Measurements from ENCODE around the gene OSCP1. TPM values are rescaled to one million over a fixed set of nuclear protein-coding genes. Genes with fewer than 3 reads are reported as not detected.
A peak's percentile ranks its signal among the peaks of the same experiment; 100 is the strongest.

The OSCP1 gene
- total RNA-seq, 2 experiments from 2014 or later: 0.66 to 1.9 TPM

DNA sequence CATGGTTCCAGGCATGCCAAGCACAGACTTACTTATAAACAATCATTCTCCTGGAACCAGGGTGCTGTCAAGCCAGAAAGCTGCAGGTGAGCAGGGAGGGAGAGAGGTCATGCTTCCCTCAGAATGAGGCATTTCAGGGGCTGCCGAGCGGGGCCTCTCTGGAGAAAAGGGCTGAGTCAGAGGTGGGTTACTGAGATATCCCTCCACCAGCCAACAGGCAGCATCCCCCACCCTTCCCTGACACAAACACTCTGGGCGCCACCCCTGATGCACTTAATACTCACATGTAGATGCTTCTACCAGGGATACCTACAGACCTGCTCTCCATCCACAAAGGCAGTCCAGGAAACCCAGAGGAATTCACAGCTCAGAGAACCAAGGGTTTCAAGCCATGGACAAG is 77.6 kb downstream of the OSCP1 start:
- Mint-ChIP-seq H3K36me3 (ENCODE audit: low read depth) (peaks cover 24% of the 10 kb centered on the region), H3K27me3 (ENCODE audit: low read depth) (no peaks in the 10 kb centered on the region), H3K4me1 (ENCODE audit: low read depth) (peaks cover 66% of the 10 kb centered on the region), H3K9me3 (ENCODE audit: insufficient read depth) (no peaks in the 10 kb centered on the region), H3K27ac (peak overlapping the region; percentile 96), H3K4me3 (no peak overlapping the region)
- ChIA-PET POLR2A (no interaction called here), CTCF (interaction anchor here (0.7 to 1.4 kb wide), 2 partner anchors 40 to 114 kb away, joined by 3 to 4 read pairs; no protein-coding TSS in a partner anchor)
- ATAC-seq: no peak
- DNase-seq: no peak

DNA sequence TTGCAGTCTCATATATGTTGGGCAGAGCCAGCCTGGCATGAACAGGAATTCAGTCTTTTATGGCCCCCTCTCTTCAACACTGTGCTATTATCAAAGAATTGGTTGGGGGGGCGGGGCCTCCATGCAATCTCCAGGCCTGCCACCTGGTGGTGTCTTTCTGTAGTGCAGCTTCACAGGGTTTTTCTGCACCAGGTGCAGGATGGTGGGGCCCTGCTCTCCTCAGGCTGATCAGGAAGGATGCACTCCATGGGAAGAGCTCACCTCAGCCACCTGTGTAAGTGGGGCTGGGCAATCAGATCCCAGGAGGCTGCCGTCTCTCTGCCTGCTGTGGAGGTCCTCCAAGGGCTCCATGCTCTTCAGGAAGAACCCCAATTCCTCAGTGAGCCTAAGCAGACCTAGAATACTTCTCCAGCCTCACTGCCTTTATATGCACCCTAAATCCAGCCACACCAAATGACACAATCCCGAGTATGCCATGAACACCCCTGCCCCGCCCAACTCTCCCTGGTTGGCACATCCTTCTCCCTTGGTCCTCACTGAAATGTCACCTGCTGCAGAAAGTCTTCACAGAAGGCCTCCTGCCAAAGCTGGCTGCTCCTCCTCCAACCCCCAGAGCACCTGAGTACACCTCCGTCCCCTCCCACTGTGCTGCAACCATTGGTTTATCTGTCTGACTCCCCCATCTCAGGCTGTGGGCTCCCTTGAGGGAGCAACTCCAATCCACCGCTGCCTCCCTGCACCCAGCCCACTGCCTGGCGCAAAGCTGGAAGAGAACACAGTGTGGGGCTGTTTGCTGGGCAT is 81.0 kb downstream of the OSCP1 start:
- DNase-seq (peak; percentile 91), ATAC-seq (peak; percentile 52)
- ChIA-PET POLR2A (interaction anchor here (0.7 to 1.9 kb wide), 3 partner anchors 10 to 45 kb away, joined by 3 to 8 read pairs (median 3); no protein-coding TSS in a partner anchor), CTCF (interaction anchor here (0.6 to 6.8 kb wide), 28 partner anchors 9 to 226 kb away, joined by 3 to 82 read pairs (median 5); partner anchors contain the start of genes EVA1B, LSM10, OSCP1 and SH3D21)
- H3K27ac Mint-ChIP-seq: peak overlapping the region; percentile 50
- peaks cover 22% of the 10 kb centered on the region for H3K36me3 Mint-ChIP-seq (ENCODE audit: low read depth)
- H3K4me3 Mint-ChIP-seq: no peak overlapping the region
- H3K9me3 Mint-ChIP-seq (ENCODE audit: insufficient read depth): no peaks in the 10 kb centered on the region
- no peaks in the 10 kb centered on the region for H3K27me3 Mint-ChIP-seq (ENCODE audit: low read depth)
- H3K4me1 Mint-ChIP-seq (ENCODE audit: low read depth): peaks cover 73% of the 10 kb centered on the region

Other genes starting within 250 kb of the OSCP1 start
- 100 to 1,000 TPM; 136 to 140 TPM for gene THRAP3, start 226.0 kb downstream of the OSCP1 start, total RNA-seq
- gene SH3D21, start 144.1 kb downstream of the OSCP1 start, total RNA-seq: 10 to 100 TPM; 14.6 to 15.3 TPM
- gene EVA1B, start 126.8 kb downstream of the OSCP1 start, total RNA-seq: 10 to 100 TPM; 12.3 to 13.3 TPM
- gene STK40, start 64.5 kb downstream of the OSCP1 start, total RNA-seq: 10 to 100 TPM; 69.7 to 72.4 TPM
- gene LSM10, start 52.5 kb downstream of the OSCP1 start, total RNA-seq: 10 to 100 TPM; 44.7 to 47.5 TPM
- gene MRPS15, start 13.9 kb upstream of the OSCP1 start, total RNA-seq: 100 to 1,000 TPM; 115 TPM
- under 1 TPM in 1 of 2 experiments, not detected in 1; 0.05 TPM for gene CSF3R, start 32.5 kb upstream of the OSCP1 start, total RNA-seq